Measurements from ENCODE around the gene SMIM28.
"Not testable (repeated sequence)": the region's sequence is repeated elsewhere in the genome, so short reads cannot be mapped to it uniquely, and the experiment has no call there.

Gene SMIM28

GRCh38 chr6:138377844-138378243, at the start of gene SMIM28:
TSS of gene SMIM28 (plus strand) at chr6:138377905. CDS start at chr6:138378073, 168 bp downstream.
- no peak for DNase-seq (ENCODE audit: low read depth, low spot score)

GRCh38 chr6:138328210-138328609, 49.5 kb upstream of the SMIM28 start:
- DNase-seq (ENCODE audit: low read depth, low spot score): no peak

GRCh38 chr6:138330763-138331162, 46.9 kb upstream of the SMIM28 start:
- no peak for DNase-seq (ENCODE audit: low read depth, low spot score)

GRCh38 chr6:138331444-138331843, 46.3 kb upstream of the SMIM28 start:
- DNase-seq (ENCODE audit: low read depth, low spot score): no peak

GRCh38 chr6:138331984-138332383, 45.7 kb upstream of the SMIM28 start:
- no peak for DNase-seq (ENCODE audit: low read depth, low spot score)

GRCh38 chr6:138334000-138334399, 43.7 kb upstream of the SMIM28 start:
- no peak for DNase-seq (ENCODE audit: low read depth, low spot score)

GRCh38 chr6:138334963-138335362, 42.7 kb upstream of the SMIM28 start:
- no peak for DNase-seq (ENCODE audit: low read depth, low spot score)

GRCh38 chr6:138336221-138336620, 41.5 kb upstream of the SMIM28 start:
- DNase-seq (ENCODE audit: low read depth, low spot score): no peak

- no peak for DNase-seq (ENCODE audit: low read depth, low spot score)
These were observed 40.6 kb upstream of the SMIM28 start for GRCh38 chr6:138337076-138337475.

- DNase-seq (ENCODE audit: low read depth, low spot score): no peak
These were observed 38.7 kb upstream of the SMIM28 start for GRCh38 chr6:138339024-138339423.

- DNase-seq (ENCODE audit: low read depth, low spot score): no peak
These were observed 36.5 kb upstream of the SMIM28 start for GRCh38 chr6:138341176-138341575.

GRCh38 chr6:138343112-138343511, 34.6 kb upstream of the SMIM28 start:
- no peak for DNase-seq (ENCODE audit: low read depth, low spot score)

GRCh38 chr6:138345565-138346285, 32.0 kb upstream of the SMIM28 start:
- DNase-seq (ENCODE audit: low read depth, low spot score): no peak

GRCh38 chr6:138346302-138347195, 31.2 kb upstream of the SMIM28 start:
- no peak for DNase-seq (ENCODE audit: low read depth, low spot score)

GRCh38 chr6:138347864-138348263, 29.8 kb upstream of the SMIM28 start:
- DNase-seq (ENCODE audit: low read depth, low spot score): no peak

GRCh38 chr6:138349891-138350290, 27.8 kb upstream of the SMIM28 start:
- DNase-seq (ENCODE audit: low read depth, low spot score): no peak

GRCh38 chr6:138357928-138358327, 19.8 kb upstream of the SMIM28 start:
- no peak for DNase-seq (ENCODE audit: low read depth, low spot score)

- not testable (repeated sequence) for DNase-seq (ENCODE audit: low read depth, low spot score)
These were observed 9.0 kb upstream of the SMIM28 start for GRCh38 chr6:138368684-138369083.

- DNase-seq (ENCODE audit: low read depth, low spot score): no peak
These were observed 6.9 kb upstream of the SMIM28 start for GRCh38 chr6:138370631-138371451.

- no peak for DNase-seq (ENCODE audit: low read depth, low spot score)
These were observed 6.3 kb upstream of the SMIM28 start for GRCh38 chr6:138371452-138371711.

- DNase-seq (ENCODE audit: low read depth, low spot score): no peak
These were observed 6.0 kb upstream of the SMIM28 start for GRCh38 chr6:138371720-138372119.

All from smooth muscle cell of the brain vasculature (primary cell).